GM12878 (cell line): Measurements from ENCODE around the gene PREX1. TPM values are rescaled to one million over a fixed set of nuclear protein-coding genes. Genes with fewer than 3 reads are reported as not detected.

Experiments used
- ATAC-seq: fragments of 200-7000 bp; cut with Tn5 transposase; 3 replicates; pipeline ENCODE4 v1.9.1; 2020; ENCODE audit warnings: mild to moderate bottlenecking, moderate library complexity
- BruUV-seq: library from RNA; stranded (reverse); fragments of 400-500 nt; replicated peaks from 2 replicates; lab custom pipeline; 2021; lab: Mats Ljungman, UMichigan
- CTCF ChIA-PET: fragments of 300-600 bp; sonication (Branson Sonifier 250); formaldehyde crosslinking; extraction: SDS; loops from one replicate; lab custom pipeline; 2021; ENCODE audit warnings: inconsistent platforms; lab: Yijun Ruan, JAX
- POLR2A ChIA-PET: fragments of 350-600 bp; formaldehyde crosslinking; extraction: SDS; loops from one replicate; lab custom pipeline; 2021; ENCODE audit warnings: inconsistent platforms; lab: Charles Lee
- RAD21 ChIA-PET: fragments of 300-600 bp; sonication (Branson Sonifier 250); formaldehyde crosslinking; loops from one replicate; lab custom pipeline; 2023; ENCODE audit warnings: antibody characterized with exemption; ENCODE audit not compliant: unreplicated experiment; lab: Charles Lee
- SMC1A ChIA-PET: fragments of 300-600 bp; sonication (Branson Sonifier 250); formaldehyde crosslinking; loops from one replicate; lab custom pipeline; 2023; ENCODE audit not compliant: unreplicated experiment, uncharacterized antibody; lab: Charles Lee
- DNase-seq: peaks from one replicate; pipeline ENCODE4 v3.0.0-alpha.2; 2011; ENCODE audit warnings: low read depth, low spot score
- FAIRE-seq: peaks from 3 replicates; lab custom pipeline; 2011; peaks lifted over from hg19 to GRCh38; lab: Jason Lieb, UNC
- H2AFZ ChIP-seq: 2 replicates; pipeline ENCODE4 v1.6.0; 2011; ENCODE audit warnings: low read depth, low read length, control low read depth; ENCODE audit not compliant: control insufficient read depth
- H3K27ac ChIP-seq: 2 replicates; pipeline ENCODE4 v1.5.1; 2011; ENCODE audit warnings: control low read depth; ENCODE audit not compliant: control insufficient read depth, insufficient read depth
- H3K27me3 ChIP-seq, 2 experiments: replicated peaks in 1 of 2; 2 replicates each; pipeline versions ENCODE4 v1.6.0 to v1.6.1; 2011; ENCODE audit warnings: low read length in 1 of 2; ENCODE audit not compliant: control insufficient read depth in 2 of 2, insufficient read depth in 2 of 2
- H3K36me3 ChIP-seq, 2 experiments: 2 replicates each; pipeline ENCODE4 v1.5.1; 2011; ENCODE audit warnings: low read length in 1 of 2; ENCODE audit not compliant: control insufficient read depth in 2 of 2, insufficient read depth in 2 of 2
- H3K4me1 ChIP-seq: 2 replicates; pipeline ENCODE4 v1.6.1; 2011; ENCODE audit warnings: mild to moderate bottlenecking, low read length, moderate library complexity, mixed read lengths; ENCODE audit not compliant: control insufficient read depth, insufficient read depth
- H3K4me2 ChIP-seq: 2 replicates; pipeline ENCODE4 v1.6.0; 2011; ENCODE audit warnings: control low read depth; ENCODE audit not compliant: control insufficient read depth, insufficient read depth
- H3K4me3 ChIP-seq: fragments of 200-600 bp; sonication (generic); 2 replicates; pipeline ENCODE4 v1.5.1; 2016
- H3K79me2 ChIP-seq: 2 replicates; pipeline ENCODE4 v1.6.0; 2011; ENCODE audit warnings: low read length; ENCODE audit not compliant: control insufficient read depth, insufficient read depth
- H3K9ac ChIP-seq: 2 replicates; pipeline ENCODE4 v1.8.0; 2011; ENCODE audit warnings: low read length, control low read depth, mixed read lengths; ENCODE audit not compliant: control insufficient read depth, insufficient read depth
- H3K9me3 ChIP-seq: replicated peaks from 3 replicates; pipeline ENCODE4 v1.5.1; 2011; ENCODE audit warnings: mild to moderate bottlenecking, low read length; ENCODE audit not compliant: control insufficient read depth, insufficient read depth
- H4K20me1 ChIP-seq: 2 replicates; pipeline ENCODE4 v1.6.0; 2011; ENCODE audit not compliant: control insufficient read depth, insufficient read depth
- BHLHE40 ChIP-seq, 2 experiments: fragments of 450-650 bp in 1 of 2; IDR thresholded peaks; 2 replicates each; pipeline ENCODE4 v1.6.1; 2011 to 2017; ENCODE audit warnings: low read depth in 2 of 2, borderline replicate concordance in 1 of 2, improper control_type of control experiment in 1 of 2, low read length in 1 of 2, mild to moderate bottlenecking in 1 of 2
- EZH2 ChIP-seq: IDR thresholded peaks from 2 replicates; pipeline ENCODE4 v1.6.1; 2012; ENCODE audit warnings: low read depth, mild to moderate bottlenecking, control low read depth, inconsistent platforms, low read length, borderline replicate concordance; ENCODE audit not compliant: control insufficient read depth
- JUNB ChIP-seq: IDR thresholded peaks from 2 replicates; pipeline ENCODE4 v1.6.1; 2016; ENCODE audit warnings: antibody characterized with exemption, mild to moderate bottlenecking
- SMARCA5 ChIP-seq: fragments of 450-650 bp; IDR thresholded peaks from 2 replicates; pipeline ENCODE4 v1.6.1; 2017; ENCODE audit warnings: mild to moderate bottlenecking
- TCF7 ChIP-seq: IDR thresholded peaks from 2 replicates; pipeline ENCODE4 v1.6.1; 2014; ENCODE audit warnings: antibody characterized with exemption, borderline replicate concordance
- WGBS: methylation state at CpG from one replicate; pipeline ENCODE4 v1.1.6; 2016; ENCODE audit warnings: low lambda C conversion rate; ENCODE audit not compliant: insufficient replicate concordance, insufficient coverage; ENCODE audit errors: missing lambda C conversion rate; 5-methylcytosine and 5-hydroxymethylcytosine counted together
- in situ Hi-C: fragments of 300-500 bp; cut with MboI; formaldehyde crosslinking; loops from 9 replicates; pipeline ENCODE4 v1.14.3; 2018; ENCODE audit warnings: mixed read lengths
- intact Hi-C: fragments of 100-400 bp; cut with micrococcal nuclease; formaldehyde crosslinking; loops from one replicate; pipeline ENCODE4 v1.14.2; 2022; ENCODE audit not compliant: unreplicated experiment
- polyA plus RNA-seq, 11 experiments: library from polyadenylated mRNA; depleted of rRNA in 4 of 11; unstranded in 6 of 11; stranded (reverse) in 5 of 11; fragments of >200 nt; fragmentation: Nextera tagmentation in 4 of 11; fragmentation: Illumina TruSeq in 1 of 11; extraction: Ambion mirVana in 4 of 11; extraction: Trizol in 1 of 11; gene quantifications; 1 replicate in 1 of 11; 2 replicates in 10 of 11; pipeline versions ENCODE4 v1.2.1 to v1.2.3, GENCODE V29; 2011 to 2016; ENCODE audit warnings: inconsistent platforms in 2 of 11, missing spikeins in 2 of 11, low read depth in 1 of 11
- total RNA-seq, 4 experiments: library from RNA; depleted of rRNA in 3 of 4; stranded (reverse); fragments of >200 nt in 3 of 4; fragmentation: Illumina TruSeq in 1 of 4; extraction: Trizol in 1 of 4; gene quantifications; 2 replicates each; pipeline versions ENCODE4 v1.2.1 to v1.2.3, GENCODE V29; 2013 to 2021
- TF ChIP-seq, protein P1 (sequence below): IDR thresholded peaks from 2 replicates; pipeline ENCODE4 v1.6.1; 2011; ENCODE audit warnings: low read depth, low read length, improper control_type of control experiment, borderline replicate concordance

The PREX1 gene
- total and polyA plus RNA-seq, 10 of the 15 experiments (the other 5 are each of a cell fraction or from before 2014, with no cell fraction given) = 2.6 to 114 (median 38.9) TPM

DNA sequence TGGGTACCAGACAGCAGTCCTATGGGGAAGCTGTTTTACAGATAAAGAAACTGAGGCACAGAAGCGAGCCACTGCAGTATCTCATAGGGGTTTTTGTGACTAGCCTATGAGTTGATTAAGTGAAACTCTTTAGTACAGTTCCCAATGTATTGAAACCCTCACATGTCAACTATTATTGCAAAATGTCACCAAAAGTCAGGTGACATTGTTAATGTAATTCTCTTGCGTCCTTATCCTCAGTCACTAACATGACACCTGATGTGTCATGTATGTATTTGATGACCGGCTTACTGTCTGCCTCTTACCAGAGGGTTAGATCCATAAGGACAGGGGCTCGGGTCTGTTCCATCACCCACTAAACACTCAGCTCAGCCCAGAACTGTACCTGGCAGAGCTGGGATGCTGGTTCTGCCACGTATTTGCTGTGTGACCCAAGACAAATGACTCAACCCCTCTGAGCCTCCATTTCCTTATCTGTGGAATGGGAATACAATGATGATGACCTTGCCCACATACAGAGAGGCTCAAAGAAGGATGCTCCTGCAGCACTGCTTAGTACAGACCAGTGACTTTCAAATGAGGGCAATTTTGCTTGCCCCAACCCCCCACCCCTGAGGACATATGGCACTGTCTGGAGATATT lies 32.9 kb downstream of the PREX1 start:
- SMC1A ChIA-PET = interaction anchor here (1.7 kb wide), 1 partner anchor 31 kb away, joined by 6 read pairs; no protein-coding TSS in a partner anchor

GRCh38 chr20:48794360-48794759 lies 33.4 kb downstream of the PREX1 start:
- BruUV-seq = no TSS peak
- H4K20me1 ChIP-seq = no peaks in the 10 kb centered on the region; the same call in 1 of the 2 replicates
- peaks cover 53% of the 10 kb centered on the region for H3K4me1 ChIP-seq
- FAIRE-seq (no peak), DNase-seq (no peak), ATAC-seq (no peak)
- no peak overlapping the region for H2AFZ ChIP-seq
- SMC1A ChIA-PET = interaction anchor here (1.7 kb wide), 1 partner anchor 31 kb away, joined by 6 read pairs; no protein-coding TSS in a partner anchor
- in situ Hi-C loops = no loop called here
- intact Hi-C loops = no loop called here
- no peak overlapping the region for H3K4me2 ChIP-seq
- no peaks in the 10 kb centered on the region for H3K27me3 ChIP-seq
- 86% methylated on average over 5 of the region's 5 CpGs for WGBS
- H3K27ac ChIP-seq = no peak overlapping the region
- CTCF ChIA-PET = interaction anchor here (1.3 kb wide), 1 partner anchor 137 kb away, joined by 7 read pairs; no protein-coding TSS in a partner anchor
- no peaks in the 10 kb centered on the region for H3K9me3 ChIP-seq
- POLR2A ChIA-PET = no interaction called here
- peaks cover 0 to 5% of the 10 kb centered on the region in 2 experiments; a peak in 3 of 4 replicates for H3K36me3 ChIP-seq
- RAD21 ChIA-PET = interaction anchor here (1.0 kb wide), 2 partner anchors 13 to 43 kb away, joined by 3 read pairs; no protein-coding TSS in a partner anchor
- peaks cover 94% of the 10 kb centered on the region for H3K79me2 ChIP-seq
- no peak overlapping the region for H3K9ac ChIP-seq
- H3K4me3 ChIP-seq = no peak overlapping the region
- TF ChIP-seq EZH2 (no peak), TCF7 (no peak)
- TF ChIP-seq, protein P1, sequence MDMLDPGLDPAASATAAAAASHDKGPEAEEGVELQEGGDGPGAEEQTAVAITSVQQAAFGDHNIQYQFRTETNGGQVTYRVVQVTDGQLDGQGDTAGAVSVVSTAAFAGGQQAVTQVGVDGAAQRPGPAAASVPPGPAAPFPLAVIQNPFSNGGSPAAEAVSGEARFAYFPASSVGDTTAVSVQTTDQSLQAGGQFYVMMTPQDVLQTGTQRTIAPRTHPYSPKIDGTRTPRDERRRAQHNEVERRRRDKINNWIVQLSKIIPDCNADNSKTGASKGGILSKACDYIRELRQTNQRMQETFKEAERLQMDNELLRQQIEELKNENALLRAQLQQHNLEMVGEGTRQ = no peak
- TF ChIP-seq, all 136 proteins: peak for 0

More for the DNA sequence above, 32.9 kb downstream of the PREX1 start:
- Histone ChIP-seq H3K9me3 (no peaks in the 10 kb centered on the region), H3K36me3 (peaks cover 0 to 5% of the 10 kb centered on the region in 2 experiments; a peak in 3 of 4 replicates), H3K27ac (no peak overlapping the region), H3K79me2 (peaks cover 93% of the 10 kb centered on the region), H4K20me1 (no peaks in the 10 kb centered on the region; the same call in 1 of the 2 replicates), H3K4me3 (no peak overlapping the region), H3K4me1 (peaks cover 53% of the 10 kb centered on the region), H3K4me2 (no peak overlapping the region), H3K27me3 (no peaks in the 10 kb centered on the region), H3K9ac (no peak overlapping the region), H2AFZ (no peak overlapping the region)
- RAD21 ChIA-PET = interaction anchor here (1.0 kb wide), 2 partner anchors 13 to 43 kb away, joined by 3 read pairs; no protein-coding TSS in a partner anchor
- POLR2A ChIA-PET = no interaction called here
- no TSS peak for BruUV-seq
- no peak for FAIRE-seq
- 67% methylated on average over 5 of the region's 5 CpGs for WGBS
- TF ChIP-seq JUNB (no peak), SMARCA5 (0 out of 2 replicates have a peak, but pooled peaks have one; percentile 21), BHLHE40 (IDR thresholded peaks at IDR 0.05; ENCODE audit: borderline replicate concordance in 1 of 2, low read depth in 2 of 2, low read length in 1 of 2) (0 out of 4 replicates have a peak, but pooled peaks of 1 of the 2 experiments have one; percentile 10)
- no peak for ATAC-seq
- in situ Hi-C loops (no loop called here), intact Hi-C loops (no loop called here)
- CTCF ChIA-PET = interaction anchor here (1.3 kb wide), 1 partner anchor 138 kb away, joined by 7 read pairs; no protein-coding TSS in a partner anchor
- DNase-seq = no peak
